Activated T-cell treated with anti-CD3 and anti-CD28 coated beads for 4 hours (primary cell): ENCODE results near the gene KNL1.
A peak's percentile ranks its signal among the peaks of the same experiment; 100 is the strongest.
"Not testable (repeated sequence)": the region's sequence is repeated elsewhere in the genome, so short reads cannot be mapped to it uniquely, and the experiment has no call there.

Experiments
- DNase-seq: peaks from one replicate; pipeline ENCODE4 v3.0.0-alpha.2; 2020

The KNL1 gene

GRCh38 chr15:40680959-40681358 lies 86.9 kb downstream of the KNL1 start:
- not testable (repeated sequence) for DNase-seq

- DNase-seq: no peak
Measured at GRCh38 chr15:40684381-40684780, 90.3 kb downstream of the KNL1 start.

- no peak for DNase-seq
Measured at GRCh38 chr15:40685376-40685775, 91.3 kb downstream of the KNL1 start.

- no peak for DNase-seq
Measured at GRCh38 chr15:40688932-40689799, 95.1 kb downstream of the KNL1 start.

- no peak for DNase-seq
Measured at GRCh38 chr15:40691737-40692136, 97.7 kb downstream of the KNL1 start.

- DNase-seq: no peak
Measured at GRCh38 chr15:40693904-40694687, 100.0 kb downstream of the KNL1 start.

GRCh38 chr15:40694688-40695468 lies 100.8 kb downstream of the KNL1 start, which contains the start of gene RAD51:
Gene RAD51, plus strand, starts transcription at chr15:40695174. Its CDS starts 3,585 bp downstream, at chr15:40698759.
- DNase-seq: peak; percentile 91

GRCh38 chr15:40695469-40695890 lies 101.4 kb downstream of the KNL1 start:
- no peak for DNase-seq

GRCh38 chr15:40696228-40696627 lies 102.2 kb downstream of the KNL1 start:
- DNase-seq: no peak

GRCh38 chr15:40697916-40698315 lies 103.9 kb downstream of the KNL1 start:
- DNase-seq: no peak

- DNase-seq: no peak
Measured at GRCh38 chr15:40702077-40702476, 108.0 kb downstream of the KNL1 start.

- no peak for DNase-seq
Measured at GRCh38 chr15:40706121-40706520, 112.1 kb downstream of the KNL1 start.
